HG02885 (cell line): Measurements from ENCODE around the gene PHYKPL.
"Not testable (repeated sequence)": the region's sequence is repeated elsewhere in the genome, so short reads cannot be mapped to it uniquely, and the experiment has no call there.

Experiments
- ATAC-seq: cut with Tn5 transposase; IDR thresholded peaks from one replicate; pipeline ENCODE4 v1.9.1; 2021; ENCODE audit warnings: mild to moderate bottlenecking; ENCODE audit not compliant: unreplicated experiment, poor library complexity

The PHYKPL gene

DNA sequence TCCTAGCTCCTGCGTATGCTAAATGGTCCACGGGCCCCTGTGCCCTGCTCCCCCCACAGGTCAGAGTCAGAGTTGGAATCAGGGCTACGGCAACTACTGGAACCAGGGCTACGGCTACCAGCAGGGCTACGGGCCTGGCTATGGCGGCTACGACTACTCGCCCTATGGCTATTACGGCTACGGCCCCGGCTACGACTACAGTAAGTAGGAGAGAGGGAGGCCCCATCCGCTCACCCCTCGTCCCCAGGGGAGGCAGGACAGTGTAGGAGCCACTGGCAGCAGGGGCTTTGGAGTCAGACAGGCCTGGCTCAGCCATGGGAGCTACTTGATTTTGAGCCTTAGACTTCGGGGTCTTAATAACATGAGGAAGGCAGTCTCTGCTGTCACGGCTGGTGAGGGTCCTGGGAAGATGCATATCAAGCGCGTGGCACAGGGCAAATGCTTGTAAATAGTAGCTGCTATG, 22.5 kb downstream of the PHYKPL start:
- no peak for ATAC-seq

DNA sequence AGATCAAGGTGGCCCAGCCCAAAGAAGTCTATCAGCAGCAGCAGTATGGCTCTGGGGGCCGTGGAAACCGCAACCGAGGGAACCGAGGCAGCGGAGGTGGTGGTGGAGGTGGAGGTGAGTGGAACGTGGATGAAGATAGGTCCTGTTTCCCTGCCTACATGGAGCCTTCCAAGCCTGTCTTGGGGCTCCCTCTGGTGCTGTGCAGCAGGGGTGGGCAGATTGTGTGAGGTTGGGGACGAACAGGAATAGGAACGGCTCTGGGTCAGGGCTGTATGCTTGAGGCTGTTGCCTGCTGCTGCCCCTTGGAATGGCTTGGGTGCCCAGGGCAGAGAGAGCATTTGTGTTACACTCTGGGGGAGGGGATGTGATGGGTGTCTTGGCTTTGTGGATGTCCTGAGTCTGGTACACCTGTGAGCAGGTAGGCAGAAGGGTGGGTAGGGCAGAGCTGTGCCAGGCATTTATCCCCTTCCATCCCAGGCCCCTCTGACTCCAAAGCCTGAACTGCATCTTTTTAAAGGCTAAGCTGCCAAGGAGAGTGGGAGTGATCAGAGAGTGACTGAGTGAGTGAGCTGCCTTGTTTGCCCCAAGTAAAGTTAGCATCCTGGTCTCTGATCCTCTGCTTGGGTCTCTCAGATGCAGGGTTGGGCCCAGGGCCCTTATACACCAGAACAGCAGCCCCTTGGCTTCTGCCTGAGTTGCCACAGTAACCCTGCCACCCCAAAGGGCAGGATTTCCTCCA, 23.1 kb downstream of the PHYKPL start:
- ATAC-seq: no peak

DNA sequence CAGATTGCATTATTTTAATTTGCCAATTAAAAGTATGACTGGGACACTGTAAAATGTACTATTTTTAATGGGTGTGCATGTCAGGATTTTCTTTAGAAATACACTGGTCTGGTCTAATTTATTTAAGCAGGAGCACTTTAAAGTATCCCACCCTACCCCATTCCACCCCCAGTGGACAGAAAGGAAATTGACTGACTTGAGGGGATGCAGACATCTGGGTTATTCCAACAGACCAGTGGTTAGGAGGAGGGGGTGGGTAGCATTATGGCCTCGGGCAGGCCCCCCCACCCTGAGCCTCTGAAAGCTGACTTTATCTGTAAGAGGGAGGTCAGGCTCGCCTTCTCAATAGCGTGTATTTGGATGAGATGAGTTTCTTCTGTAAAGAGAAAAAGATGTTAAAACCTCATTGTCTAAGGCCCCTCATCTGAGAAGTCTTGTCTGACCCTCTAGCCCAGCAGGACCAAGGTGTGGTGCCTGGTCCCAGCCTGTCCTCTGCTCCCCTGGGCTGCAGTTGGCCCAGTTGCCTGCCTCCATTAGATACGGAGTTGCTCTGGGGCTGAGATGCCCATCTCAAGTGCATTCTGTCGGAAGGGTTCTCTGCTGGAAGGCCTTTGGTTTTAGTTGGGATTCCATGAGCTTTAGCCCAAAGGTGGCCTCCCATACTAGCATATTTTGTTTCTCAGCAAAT, 23.9 kb downstream of the PHYKPL start:
- ATAC-seq: no peak

DNA sequence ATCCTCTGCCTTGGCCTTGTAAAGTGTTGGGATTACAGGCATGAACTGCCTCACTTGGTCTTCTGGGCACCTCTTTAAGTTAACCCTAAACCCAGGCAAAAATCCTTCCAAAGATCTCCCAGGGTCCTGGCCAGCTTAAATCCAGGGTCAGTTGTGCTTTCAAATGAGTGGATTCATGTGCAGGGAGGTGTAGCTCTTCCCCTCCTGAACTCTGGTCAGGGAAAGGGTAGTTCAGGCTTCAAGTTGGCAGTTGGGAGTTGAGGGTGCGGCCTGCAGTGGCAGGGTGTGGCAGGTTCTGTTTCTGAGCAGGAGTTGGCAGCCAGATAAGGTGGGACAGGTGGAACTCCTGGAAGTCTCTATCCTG, 24.7 kb downstream of the PHYKPL start:
- ATAC-seq: no peak

DNA sequence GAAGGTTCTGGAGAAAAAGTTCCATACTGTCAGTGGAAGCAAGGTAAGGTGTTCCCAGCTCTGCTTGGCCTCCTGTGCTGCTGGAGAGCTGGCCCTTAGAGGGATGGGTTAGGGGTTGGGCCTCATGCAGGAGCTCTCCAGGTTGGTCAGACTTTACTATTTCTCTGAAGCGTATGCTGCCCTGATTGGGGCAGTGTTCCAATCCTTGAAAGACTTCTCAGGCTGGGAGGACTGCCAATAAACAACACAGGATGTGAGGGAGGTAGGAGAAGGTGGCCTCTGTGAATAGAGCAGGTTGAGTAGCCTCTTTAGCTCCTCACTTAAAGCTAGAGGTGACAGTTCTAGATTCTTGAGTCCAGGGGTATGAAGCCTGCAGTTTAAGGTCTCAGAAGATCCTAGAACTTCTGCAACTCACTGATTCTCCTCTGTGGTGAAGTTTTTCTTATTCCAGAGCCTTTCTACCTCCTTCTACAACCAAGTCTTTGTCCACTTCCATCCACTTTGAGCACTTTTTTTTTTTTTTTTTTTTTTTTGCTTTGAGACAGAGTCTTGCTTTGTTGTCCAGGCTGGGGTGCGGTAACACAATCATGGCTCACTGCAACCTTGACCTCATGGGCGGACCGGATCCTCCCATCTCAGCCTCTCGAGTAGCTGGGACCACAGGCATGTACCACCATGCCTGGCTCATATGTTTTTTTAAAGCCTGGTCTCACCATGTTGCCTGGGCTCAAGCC, 25.3 kb downstream of the PHYKPL start:
- ATAC-seq: no peak

DNA sequence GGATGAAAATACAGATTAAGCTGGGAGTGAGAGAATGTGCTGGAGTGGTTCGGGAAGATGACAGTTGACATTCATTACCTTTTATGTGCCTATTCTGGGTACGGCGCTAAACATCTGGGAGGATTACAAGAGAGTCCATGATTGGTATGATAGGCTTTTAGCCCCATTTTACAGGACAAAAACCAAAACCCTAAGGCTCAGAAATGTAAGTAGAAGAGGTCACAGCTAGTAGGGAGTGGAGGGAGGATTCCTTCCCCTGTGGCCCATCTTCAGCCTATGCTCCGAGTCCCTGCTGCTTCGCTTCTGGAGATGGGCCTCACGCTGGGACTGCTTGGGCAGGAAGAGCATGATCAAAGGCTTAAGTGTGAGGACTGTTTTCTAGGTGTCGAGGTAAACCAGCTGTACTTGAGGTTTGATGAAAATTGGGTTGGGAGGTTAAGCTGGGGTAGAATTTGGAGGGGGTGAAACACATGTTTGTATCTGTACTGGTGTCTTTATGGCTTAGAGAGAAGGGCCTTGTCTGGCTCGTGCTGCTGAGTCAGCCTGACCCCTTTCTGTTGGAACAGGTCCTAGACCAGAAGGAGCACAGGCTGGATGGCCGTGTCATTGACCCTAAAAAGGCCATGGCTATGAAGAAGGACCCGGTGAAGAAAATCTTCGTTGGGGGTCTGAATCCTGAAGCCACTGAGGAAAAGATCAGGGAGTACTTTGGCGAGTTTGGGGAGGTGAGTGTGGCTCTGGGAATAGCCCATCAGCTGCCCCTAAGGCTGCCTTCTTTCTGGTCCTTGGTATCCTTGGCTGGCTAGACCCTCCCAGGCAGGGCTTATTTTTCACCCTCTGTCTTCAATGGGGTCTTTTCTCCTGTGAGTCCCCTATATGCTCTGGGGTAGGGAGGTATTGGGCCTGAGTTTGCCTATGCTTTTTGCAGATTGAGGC, 26.2 kb downstream of the PHYKPL start:
- ATAC-seq: no peak

DNA sequence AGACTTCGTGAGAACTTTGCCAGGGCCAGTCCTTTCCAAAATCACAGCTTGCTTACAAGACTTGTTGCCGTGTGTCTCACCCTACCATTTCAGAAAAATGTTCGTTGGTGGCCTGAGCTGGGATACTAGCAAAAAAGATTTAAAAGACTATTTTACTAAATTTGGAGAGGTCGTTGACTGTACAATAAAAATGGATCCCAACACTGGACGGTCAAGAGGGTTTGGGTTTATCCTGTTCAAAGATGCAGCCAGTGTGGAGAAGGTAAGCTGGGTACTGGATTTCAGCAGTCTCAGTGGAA, 26.9 kb downstream of the PHYKPL start:
- no peak for ATAC-seq

DNA sequence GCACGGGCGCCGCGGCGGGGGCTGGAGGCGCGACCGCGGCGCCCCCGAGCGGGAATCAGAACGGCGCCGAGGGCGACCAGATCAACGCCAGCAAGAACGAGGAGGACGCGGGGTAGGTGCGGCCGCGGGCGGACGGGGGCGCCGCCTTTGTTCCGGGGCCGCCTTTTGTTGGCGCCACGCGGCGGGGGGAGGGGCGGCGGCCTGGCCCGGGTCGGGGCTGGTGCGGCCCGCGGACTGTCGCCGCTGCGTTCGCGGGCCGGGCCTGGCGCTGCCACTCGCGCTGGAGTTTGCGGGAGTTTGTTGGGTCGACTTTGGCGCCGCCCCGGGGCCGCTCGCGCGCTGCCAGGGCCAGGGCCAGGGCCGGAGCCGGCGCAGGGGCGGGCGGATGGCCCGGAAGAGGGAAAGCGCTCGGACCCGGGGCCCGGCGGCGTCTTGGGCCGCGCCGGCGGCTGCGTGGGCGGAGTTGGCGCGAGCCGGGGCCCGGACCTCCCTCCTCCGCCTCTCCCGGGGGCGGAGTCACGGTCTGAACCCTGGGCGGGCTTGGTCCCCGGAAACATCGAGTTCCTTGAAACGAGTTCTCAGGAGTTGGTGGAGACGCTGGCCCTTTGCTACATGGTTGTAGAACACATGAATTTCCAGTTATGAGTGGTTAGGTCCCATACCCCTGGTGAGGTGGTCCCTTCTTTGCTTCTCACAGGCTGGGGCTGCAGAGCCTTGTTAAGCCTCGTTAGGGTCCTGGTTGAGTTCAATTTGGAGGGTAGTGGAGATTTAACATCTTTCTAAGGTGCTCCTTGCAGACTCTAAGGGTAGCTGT, 27.5 kb downstream of the PHYKPL start:
- peak; percentile 61 for ATAC-seq

DNA sequence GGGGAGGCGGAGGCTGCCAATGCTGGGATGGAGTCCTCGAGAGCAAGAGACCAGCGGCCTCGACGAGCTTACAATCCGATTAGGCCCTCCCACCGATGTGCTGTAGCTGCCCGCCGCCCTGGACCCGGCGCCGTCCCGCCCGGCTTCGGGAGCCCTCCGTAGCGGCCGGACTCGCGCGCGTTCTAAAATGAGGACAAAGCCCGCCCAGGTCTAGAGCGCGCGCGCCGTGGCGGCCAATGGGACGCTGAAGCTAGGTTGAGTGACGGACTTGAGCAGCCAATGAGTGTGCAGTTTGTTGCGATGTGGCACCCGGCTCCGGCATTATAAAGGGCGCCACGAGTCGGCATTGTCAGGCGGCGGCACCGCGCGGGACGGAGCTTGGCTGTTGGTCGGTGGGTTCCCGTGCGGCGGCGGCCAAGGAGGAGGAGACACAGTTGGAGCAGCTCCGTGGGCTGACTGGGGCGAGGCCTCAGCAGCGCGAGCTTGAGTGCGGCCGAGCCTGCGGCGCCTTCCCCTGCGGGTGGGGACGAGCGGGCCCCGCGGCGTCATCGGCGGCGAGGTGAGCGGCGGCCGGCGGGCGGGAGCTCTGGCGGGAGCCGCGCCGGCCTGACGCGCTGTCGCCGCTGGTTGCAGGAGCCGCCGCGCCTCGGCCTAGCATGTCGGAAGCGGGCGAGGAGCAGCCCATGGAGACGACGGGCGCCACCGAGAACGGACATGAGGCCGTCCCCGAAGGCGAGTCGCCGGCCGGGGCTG, 28.2 kb downstream of the PHYKPL start, which contains the start of gene HNRNPAB:
HNRNPAB (plus strand) TSS at position 352 of the 753 bp plus-strand sequence; CDS start at position 657, 305 bp downstream.
- ATAC-seq: peak; percentile 81

DNA sequence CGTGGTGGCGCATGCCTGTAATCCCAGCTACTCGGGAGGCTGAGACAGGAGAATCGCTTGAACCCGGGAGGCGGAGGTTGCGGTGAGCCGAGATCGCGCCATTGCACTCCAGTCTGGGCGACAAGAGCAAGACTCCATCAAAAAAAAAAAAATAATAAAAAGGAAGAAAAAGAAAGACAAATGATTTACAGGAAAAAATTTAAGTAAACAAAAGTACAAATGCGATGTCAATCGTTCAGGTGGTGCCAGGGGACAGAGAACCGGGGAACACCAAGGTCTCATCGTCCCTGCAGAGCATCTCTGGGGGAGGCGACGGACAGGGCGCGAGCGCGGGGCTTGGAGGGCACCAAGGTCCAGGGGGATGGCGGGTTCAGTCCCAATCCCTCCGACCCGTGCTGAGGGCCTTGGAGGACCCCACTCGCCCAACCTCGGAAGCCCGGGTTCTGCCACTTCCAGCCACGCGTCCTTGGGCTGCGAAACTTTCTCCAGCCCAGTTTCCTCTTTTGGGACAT, 28.9 kb downstream of the PHYKPL start:
- no peak for ATAC-seq

DNA sequence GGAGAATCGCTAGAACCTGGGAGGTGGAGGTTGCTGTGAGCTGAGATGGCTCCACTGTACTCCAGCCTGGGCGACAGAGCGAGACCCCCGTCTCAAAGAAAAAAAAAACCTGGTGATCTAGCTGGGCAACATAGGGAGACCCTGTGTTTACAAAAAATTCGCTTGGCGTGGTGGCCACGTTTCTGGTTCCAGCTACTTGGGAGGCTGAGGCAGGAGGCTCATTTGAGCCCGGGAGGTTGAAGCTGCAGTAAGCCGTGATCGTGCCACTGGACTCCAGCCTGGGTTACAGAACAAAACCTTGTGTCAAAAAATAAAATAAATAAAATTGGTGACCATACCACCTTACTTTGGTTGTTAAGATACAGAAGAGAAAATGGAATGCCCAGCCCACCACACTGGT, 30.1 kb downstream of the PHYKPL start:
- no peak for ATAC-seq

DNA sequence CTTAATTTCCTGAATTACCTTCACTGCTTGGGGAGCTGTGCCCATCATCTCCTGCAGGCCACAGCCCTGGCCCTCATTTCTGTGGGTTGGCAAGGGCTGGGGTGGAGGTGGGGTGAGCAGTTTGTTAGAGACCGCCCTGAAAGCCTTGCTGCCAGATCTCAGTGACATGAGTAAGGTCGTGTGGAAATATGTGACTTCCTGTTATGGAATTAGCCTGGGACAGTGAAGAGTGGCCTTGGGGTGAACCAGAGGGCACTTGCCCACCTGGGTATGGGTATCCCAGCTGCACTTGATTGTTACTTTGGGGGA, 30.7 kb downstream of the PHYKPL start:
- no peak for ATAC-seq

DNA sequence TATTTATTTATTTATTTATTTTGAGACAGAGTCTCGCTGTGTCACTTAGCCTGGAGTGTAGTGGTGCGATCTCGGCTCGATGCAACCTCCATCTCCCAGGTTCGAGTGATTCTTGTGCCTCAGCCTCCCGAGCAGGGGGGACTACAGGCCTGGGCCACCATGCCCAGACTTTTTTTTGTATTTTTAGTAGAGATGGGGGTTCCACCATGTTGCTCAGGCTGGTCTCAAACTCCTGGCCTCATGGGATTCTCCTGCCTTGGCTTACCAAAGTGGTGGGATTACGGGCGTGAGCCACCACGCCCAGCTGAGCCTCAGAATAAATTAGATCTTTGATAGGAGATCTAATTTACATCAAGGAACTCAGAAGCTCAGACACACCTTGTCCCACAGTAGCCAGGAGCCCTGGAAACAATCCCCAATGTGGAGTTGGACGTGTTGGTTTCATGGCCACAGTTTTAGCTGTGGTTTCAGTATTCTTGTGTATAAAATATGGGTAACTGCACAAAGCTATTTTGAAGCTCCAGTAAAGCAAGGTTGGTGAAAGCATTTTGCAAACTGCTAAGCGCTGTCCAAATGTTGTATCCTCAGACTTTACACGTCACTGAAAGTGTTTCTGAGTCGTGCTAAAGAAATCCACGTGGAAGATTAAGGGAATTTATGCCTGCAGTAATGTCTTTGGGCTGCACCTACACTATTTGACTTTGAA, 31.2 kb downstream of the PHYKPL start:
- ATAC-seq: no peak

DNA sequence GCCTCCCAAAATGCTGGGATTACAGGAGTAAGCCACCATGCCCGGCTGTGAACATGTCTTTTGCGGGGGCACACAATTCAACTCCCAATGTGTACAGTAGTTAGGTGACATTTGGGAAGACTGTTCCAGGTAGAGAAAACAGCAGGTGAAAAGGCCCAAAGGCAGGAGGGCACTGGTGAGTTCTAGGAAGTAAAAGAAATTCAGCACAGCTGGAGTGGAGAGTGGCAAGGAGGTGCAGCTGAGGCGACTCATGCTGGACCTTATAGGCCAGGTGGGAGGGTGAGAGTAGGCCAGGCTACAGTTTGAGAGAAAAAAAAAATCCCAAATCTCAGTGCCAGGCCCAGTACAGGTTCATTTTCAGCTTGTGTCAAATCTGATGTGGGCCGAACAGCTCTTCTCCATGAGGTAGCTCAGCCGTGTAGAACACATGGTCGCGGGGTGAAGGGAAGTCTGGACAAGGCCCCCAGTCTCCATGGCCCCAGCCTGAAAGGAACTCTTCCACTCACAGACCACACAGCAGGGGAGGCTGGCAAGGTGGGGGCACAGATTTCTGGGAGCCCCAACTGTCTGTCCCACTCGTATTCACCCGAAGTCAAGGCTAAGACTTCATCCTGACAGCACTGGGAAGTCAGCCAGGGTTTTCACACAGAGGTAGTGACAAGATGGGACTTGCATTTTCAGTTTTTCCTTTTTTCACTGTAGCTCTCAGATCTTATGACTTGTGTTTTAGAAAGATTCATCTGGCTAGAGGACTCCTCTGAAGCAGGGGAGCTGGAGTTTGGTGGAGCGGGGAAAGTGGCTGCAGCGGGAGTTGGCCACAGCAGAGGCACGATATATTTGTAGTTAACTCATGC, 32.8 kb downstream of the PHYKPL start:
- no peak for ATAC-seq

DNA sequence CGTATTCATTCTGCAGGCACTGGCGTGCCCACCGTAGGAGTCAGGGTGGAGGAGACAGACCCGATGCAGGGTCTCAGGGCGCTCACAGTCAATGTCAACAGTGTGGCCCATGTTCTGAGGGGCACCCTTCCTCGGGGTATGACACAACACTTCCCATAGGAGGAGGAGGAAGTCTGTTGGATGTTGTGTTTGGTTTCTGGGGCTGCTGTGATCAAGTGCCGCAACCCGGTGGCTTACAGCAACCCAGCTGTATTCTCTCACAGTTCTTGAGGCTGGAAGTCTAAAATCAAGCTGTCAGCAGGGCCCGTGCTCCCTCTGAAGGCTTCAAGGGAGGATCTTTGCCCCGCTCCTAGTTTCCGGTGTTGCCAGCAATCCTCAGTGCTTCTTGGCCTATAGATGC, 33.9 kb downstream of the PHYKPL start:
- no peak for ATAC-seq

DNA sequence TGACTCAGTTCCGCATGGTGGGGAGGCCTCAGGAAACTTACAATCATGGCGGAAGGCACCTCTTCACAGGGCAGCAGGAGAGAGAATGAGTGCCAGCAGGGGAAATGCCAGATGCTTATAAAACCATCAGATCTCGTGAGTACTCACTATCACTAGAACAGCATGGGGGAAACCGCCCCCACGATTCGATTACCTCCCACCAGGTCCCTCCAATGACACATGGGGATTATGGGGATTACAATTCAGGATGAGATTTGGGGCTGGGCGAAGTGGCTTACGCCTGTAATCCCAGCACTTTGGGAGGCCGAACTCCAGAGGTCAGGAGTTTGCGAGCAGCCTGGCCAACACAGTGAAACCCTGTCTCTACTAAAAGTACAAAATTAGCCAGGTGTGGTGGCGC, 34.5 kb downstream of the PHYKPL start:
- not testable (repeated sequence) for ATAC-seq

DNA sequence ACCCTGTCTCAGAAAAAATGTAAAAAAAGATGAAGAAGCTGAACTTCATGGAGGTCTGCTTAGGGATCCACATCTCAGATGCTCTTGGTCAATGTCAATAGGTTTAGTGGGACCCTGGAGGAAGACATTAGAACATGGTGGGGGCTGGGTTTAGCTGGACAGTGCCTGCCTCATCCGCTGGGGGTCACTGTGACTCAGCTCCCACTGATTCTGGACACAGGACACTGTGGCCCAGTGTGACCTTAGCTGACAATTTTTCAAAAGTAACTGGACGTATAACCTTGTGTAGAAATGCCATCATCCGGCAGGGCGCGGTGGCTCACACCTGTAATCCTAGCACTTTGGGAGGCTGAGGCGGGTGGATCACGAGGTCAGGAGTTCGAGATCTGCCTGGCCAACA, 35.6 kb downstream of the PHYKPL start:
- no peak for ATAC-seq
